ENCODE data around the gene GALNT15.

- no peak for TF ChIP-seq CTCF (IDR thresholded peaks at IDR 0.05; ENCODE audit: extremely low read depth in 1 of 2, insufficient read depth in 1 of 2, low read depth in 1 of 2, low read length in 2 of 2)
- TF ChIP-seq JUN (IDR thresholded peaks at IDR 0.05; ENCODE audit: borderline replicate concordance, insufficient read depth, insufficient read length, low read depth): no peak
- no peak for TF ChIP-seq POLR2A (IDR thresholded peaks at IDR 0.05; ENCODE audit: low read depth, low read length)
- no peak for TF ChIP-seq POLR2AphosphoS5 (IDR thresholded peaks at IDR 0.05; ENCODE audit: insufficient read depth, low read depth, low read length)
- TF ChIP-seq EZH2 (IDR thresholded peaks at IDR 0.05; ENCODE audit: borderline replicate concordance, low read depth, low read length, severe bottlenecking): no peak
- TF ChIP-seq MYC (IDR thresholded peaks at IDR 0.05; ENCODE audit: low read depth, low read length): no peak
- no peak for TF ChIP-seq MAX (IDR thresholded peaks at IDR 0.05; ENCODE audit: insufficient read depth, insufficient read length)
- no peak for TF ChIP-seq GATA2 (IDR thresholded peaks at IDR 0.05; ENCODE audit: insufficient read depth, insufficient read length, low read depth, low read length)
Measured at GRCh38 chr3:16176391-16177030, 2.0 kb downstream of the GALNT15 start.
